Measurements from ENCODE around the gene INAFM2. TPM values are rescaled to one million over a fixed set of nuclear protein-coding genes. Genes with fewer than 3 reads are reported as not detected.

The INAFM2 gene
- total RNA-seq, 1 experiment from 2014 or later: 15.7 TPM

GRCh38 chr15:40287968-40288367 is 35.5 kb upstream of the INAFM2 start:
- peak; percentile 30 for DNase-seq (ENCODE audit: low spot score)

- no peak for DNase-seq (ENCODE audit: low spot score)
Measured at GRCh38 chr15:40289140-40289775, 34.2 kb upstream of the INAFM2 start.

- no peak for DNase-seq (ENCODE audit: low spot score)
Measured at GRCh38 chr15:40290545-40290917, 33.0 kb upstream of the INAFM2 start.

DNA sequence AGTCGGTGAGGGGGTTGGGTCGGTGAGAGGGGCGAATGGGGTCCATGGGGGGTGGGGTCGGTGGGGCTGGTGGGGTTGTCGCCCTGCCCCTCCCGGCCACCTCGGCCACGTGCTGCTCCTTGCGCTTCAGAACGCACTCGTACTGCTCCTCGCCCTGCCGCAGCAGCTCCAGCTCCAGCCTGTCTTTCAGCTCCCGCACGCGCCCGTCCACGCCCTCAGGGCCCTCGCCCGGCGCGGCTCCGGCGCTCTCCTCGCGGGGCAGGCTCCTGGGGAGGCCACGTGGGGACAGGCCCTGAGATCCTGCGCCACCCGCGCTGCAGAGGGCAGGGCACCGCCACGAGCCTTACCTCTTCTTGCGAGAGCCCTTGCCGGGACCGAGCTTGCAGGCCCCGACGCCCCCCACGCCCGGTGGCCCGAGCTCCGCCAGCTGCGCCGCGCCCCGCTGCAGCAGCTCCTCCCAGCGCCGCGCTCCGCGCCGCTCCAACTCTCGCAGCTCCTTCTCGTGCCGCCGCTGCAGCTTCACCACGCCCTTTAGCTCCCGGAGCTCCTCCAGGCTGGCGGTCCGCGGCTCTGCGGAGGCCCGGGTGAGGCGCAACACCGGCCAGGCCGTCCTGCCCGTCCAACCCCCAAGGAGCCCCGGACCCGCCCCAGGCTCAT is 32.4 kb upstream of the INAFM2 start:
- DNase-seq (ENCODE audit: low spot score): no peak

DNA sequence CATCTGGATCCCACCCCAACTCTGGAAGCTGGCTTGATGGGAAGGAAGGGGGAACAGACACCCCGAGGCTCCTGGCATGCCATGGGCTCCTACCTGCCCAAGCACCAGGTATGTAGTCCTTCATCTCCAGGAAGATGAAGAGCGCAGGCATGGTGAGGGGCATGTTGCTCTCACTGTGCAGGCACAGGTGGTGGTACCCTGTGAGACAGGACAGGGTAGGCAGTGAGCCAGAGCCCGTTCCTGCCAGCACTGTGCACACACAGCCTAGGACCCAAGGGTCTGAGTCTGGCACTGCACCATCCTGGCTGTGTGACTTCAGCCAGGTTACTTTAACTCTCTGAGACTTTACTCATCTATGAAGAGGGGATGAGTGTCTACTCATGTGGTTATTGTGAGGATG is 31.2 kb upstream of the INAFM2 start:
- DNase-seq (ENCODE audit: low spot score): no peak

DNA sequence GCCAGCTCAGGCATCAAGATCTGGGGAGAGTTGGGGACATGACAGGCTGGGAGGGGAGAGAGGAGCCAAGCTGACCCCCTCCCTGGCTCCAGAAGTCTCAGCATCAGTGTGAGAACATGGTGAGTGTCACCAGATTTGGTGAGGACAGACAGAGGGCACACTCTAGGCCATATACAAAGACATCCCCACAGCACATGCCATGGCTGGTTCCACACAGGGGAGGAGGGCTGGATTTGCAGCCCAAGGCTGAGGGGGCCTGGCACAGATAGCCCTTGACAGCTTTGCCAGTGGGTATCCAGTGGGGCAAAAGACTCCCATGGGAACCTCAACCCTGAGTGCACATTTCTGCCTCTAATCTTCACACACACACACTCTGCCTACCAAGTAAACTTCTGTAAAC is 30.5 kb upstream of the INAFM2 start:
- DNase-seq (ENCODE audit: low spot score): no peak

DNA sequence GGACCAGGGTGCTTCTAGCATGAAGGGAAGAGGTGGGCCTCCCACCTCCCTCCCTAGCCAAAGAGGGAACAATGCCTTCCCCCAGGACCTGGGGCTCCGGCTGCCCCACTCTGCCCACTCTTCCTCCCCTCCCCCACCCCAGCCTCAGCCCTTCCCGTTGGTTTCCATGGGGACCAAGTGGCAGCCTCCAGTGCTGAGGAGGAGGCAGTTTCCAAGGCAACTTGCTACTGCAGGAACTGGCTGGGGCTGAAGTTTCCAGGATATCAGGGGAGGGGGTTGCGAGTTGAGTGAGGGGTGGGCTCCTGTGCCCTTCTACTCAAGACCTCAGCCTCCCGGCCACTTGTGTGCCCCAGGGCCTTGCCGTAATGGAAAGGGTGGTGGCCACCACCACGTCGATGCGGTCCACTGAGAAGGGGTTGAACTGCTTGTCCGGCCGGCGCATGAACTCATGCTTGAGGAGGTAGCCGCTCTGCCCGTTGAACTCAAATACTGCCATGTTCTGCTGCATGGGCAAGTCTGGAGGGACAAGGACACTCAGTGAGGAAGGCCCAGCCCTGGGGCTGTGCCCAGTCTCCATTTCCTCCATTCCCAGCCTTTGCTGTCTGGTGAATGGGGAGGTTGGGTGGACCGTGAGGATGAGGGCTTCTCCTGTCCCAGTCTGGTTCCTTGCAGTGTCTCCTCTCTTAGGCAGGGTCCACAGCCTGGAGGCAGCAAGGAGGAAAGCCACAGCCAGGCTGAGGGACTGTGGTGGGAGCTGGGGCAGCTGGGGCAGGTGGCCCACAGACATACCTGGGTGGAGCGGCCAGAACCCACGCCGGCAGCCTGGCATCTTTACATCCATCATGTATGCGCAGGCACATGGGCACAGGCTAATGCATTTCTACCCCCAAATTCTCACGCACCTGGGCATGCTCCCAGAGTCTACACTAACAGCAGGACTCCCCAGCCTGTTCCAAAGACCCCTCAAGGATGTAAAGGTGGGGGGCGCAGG is 29.3 kb upstream of the INAFM2 start:
- no peak for DNase-seq (ENCODE audit: low spot score)

DNA sequence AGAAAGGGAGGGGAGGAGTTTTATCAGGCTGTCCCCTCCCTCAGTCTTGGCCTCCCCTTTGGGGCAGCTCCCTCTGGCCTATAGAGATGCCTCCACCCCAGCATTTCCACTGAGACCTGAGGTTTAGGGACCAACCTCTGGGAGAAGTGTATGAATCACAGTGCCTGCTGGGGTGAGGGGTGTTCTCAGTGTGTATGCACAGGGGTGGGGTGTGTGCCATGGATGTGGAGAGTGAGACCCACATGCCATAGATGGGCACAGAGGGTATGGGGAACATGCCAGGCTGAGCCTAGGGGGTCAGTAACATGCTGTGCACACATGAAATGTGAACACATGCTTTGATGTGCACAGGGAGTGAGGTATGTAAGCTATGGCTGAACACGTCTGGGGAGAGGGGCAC is 28.2 kb upstream of the INAFM2 start:
- DNase-seq (ENCODE audit: low spot score): no peak

- DNase-seq (ENCODE audit: low spot score): no peak
Measured at GRCh38 chr15:40295877-40296560, 27.5 kb upstream of the INAFM2 start.

DNA sequence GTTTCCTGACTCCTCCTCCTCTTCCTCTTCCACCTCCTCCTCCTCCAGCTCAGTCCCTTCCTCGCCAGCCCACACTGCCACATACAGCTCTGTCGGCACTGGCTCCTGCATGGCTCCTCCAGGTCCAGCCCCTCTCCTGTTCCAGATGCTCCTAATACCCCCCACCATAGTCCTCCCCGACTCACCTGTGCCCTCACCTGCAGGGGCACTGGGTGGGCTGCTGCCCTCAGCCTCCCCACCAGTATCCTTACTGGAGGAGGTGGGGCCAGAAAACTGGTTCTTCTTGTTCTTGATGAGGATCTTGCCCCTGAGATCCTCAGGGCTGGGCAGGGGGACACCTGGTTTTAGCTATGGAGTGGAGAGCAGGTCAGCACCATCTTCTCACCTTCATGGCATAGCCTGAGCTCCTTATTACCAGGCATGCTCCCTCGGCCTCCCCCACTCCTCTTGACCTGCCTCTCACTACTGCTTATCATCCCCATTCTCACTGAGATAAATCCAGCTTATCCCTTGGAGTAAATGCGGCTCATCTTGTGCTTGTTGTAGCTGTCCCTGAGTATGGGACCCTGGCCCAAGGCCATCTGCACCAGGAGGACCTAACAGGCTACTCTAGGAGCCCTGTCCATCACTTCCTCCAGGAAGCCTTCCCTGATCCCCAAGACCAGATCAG is 26.8 kb upstream of the INAFM2 start:
- DNase-seq (ENCODE audit: low spot score): no peak

GRCh38 chr15:40297356-40297755 is 26.1 kb upstream of the INAFM2 start:
- DNase-seq (ENCODE audit: low spot score): no peak

DNA sequence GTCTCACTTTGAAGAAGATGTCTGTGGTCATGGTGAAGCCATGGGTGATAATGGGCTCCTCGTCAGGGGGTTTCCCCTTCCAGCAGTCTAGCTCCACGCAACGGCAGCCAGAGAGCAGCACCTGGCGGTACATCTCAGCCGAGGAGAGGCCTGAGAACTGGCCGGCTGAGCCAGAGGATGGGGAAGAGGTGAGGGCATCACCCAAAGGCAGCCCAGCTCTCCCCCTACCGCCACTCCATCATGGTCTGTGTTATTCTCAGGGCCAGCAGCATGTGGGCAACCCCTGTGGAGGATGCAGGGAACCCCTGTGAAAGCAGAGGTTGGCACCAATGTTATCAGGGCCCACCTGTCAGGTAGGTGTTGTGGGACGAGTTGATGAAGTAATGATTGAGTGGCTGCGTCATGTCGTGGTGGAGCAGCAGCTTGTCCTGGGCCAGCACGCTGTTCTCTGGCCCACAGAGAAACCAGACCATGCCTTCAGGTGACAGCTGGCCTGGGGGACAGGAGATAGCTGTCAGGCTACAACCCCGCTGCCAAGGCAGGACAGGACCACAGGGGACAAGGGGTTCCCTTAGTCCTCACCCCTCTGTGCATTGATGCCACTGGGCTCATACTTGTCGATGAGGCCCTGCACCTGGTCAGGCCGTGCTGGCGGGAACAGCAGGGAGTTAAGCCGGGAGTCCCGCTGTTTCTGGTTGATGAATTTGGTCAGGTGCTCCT is 25.1 kb upstream of the INAFM2 start:
- DNase-seq (ENCODE audit: low spot score): no peak

- no peak for DNase-seq (ENCODE audit: low spot score)
Measured at GRCh38 chr15:40300367-40300766, 23.1 kb upstream of the INAFM2 start.

DNA sequence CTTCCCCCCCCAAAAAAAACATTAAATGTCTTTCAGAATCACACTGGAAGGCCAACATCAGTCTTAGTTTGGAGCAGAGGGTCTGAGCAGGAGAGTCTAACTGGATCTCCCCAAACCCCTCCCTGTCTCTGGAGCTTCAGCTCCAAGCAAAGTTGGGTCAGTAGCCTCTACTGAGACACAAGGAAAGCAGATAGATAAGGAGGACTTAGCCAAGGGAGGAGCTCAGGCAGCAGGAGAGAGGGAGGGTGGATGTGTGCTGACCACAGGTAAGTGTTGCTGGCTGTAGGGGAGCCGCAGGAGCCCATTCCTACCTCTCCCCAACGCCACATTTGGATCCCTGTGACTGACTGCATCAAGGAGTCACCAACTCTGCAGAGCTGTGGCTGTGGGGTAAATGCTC is 22.7 kb upstream of the INAFM2 start:
- DNase-seq (ENCODE audit: low spot score): no peak

DNA sequence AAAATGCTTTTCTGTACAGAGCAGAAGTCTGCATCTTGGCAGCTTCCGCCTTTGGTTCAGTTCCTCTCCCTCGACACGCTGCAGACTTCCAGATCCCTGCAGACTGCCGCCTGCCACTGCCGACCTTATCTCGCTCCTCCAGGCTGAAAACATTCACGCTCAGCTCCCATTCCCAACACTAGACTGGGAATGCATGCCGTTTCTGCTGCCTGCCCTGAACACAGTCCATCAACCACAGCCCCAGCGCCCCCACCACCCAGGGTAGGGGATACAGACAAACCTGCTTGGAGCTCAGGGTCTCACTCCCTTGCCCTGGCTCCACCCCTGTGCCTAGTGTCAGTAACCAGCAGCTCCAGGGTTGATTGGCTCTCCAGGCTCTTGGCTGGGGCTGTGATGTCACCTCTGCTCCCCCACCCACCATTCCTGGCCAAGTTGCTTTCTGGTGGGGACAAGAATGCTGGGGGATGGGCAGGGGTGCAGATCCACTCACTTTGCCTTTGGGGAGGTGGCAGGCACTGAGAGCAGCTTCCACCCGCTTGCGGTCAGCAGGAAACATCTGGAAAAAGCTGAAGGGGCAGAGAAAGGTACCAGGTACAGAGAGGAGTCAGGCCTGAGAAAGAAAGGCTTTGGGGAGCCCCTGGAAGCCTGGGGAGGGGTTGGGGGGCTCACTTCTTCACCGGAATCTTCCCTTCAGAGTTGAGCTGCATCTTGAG is 21.9 kb upstream of the INAFM2 start:
- DNase-seq (ENCODE audit: low spot score): no peak

GRCh38 chr15:40302288-40302886 is 21.1 kb upstream of the INAFM2 start:
- no peak for DNase-seq (ENCODE audit: low spot score)

- DNase-seq (ENCODE audit: low spot score): no peak
Measured at GRCh38 chr15:40302981-40303380, 20.5 kb upstream of the INAFM2 start.

DNA sequence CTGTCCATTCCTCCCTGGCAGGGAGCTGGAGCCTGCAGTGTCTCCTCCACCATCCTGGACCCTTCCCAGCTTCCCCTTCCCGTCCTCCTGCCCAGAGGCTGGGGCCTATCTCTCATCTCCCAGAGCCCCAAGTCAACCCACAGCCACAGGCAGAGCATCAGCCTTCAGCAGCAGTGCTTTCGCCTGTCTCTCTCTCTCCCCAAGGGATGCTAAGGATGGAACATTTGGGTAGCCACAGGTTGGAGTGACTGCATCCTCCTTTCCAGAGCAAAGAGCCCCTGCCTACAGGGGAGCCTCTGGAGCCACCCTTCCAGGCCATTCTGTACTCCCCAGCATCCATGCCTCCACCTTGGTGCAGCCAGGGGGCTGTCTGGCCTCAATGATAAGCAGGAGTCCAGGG is 19.9 kb upstream of the INAFM2 start:
- DNase-seq (ENCODE audit: low spot score): no peak

- DNase-seq (ENCODE audit: low spot score): no peak
Measured at GRCh38 chr15:40305281-40305680, 18.2 kb upstream of the INAFM2 start.

- DNase-seq (ENCODE audit: low spot score): no peak
Measured at GRCh38 chr15:40306371-40306770, 17.1 kb upstream of the INAFM2 start.

Measured in H4 (cell line).